CD4-positive, alpha-beta T cell treated with Interleukin-17A for 1 hour (primary cell): ENCODE measurements around the gene NFXL1.
"Not testable (repeated sequence)": the region's sequence is repeated elsewhere in the genome, so short reads cannot be mapped to it uniquely, and the experiment has no call there.

Experiments used
- DNase-seq: peaks from one replicate; pipeline ENCODE4 v3.0.0-alpha.2; 2020

Gene NFXL1

GRCh38 chr4:47914220-47914925, at the start of gene NFXL1:
TSS of gene NFXL1 (minus strand) at chr4:47914583. CDS start at chr4:47914203, 380 bp downstream.
- peak; percentile 96 for DNase-seq

GRCh38 chr4:47954677-47955076, 40.3 kb upstream of the NFXL1 start:
- no peak for DNase-seq

GRCh38 chr4:47954245-47954644, 39.9 kb upstream of the NFXL1 start:
- DNase-seq: no peak

- no peak for DNase-seq
These were observed 31.7 kb upstream of the NFXL1 start for GRCh38 chr4:47945930-47946726.

- DNase-seq: no peak
These were observed 27.9 kb upstream of the NFXL1 start for GRCh38 chr4:47942081-47942819.

- no peak for DNase-seq
These were observed 25.1 kb upstream of the NFXL1 start for GRCh38 chr4:47939456-47939855.

- no peak for DNase-seq
These were observed 22.0 kb upstream of the NFXL1 start for GRCh38 chr4:47936336-47936735.

GRCh38 chr4:47933840-47934239, 19.5 kb upstream of the NFXL1 start:
- DNase-seq: peak; percentile 59

- no peak for DNase-seq
These were observed 16.8 kb upstream of the NFXL1 start for GRCh38 chr4:47930971-47931804.

GRCh38 chr4:47929682-47930201, 15.4 kb upstream of the NFXL1 start:
- no peak for DNase-seq

- peak; percentile 60 for DNase-seq
These were observed 12.4 kb upstream of the NFXL1 start for GRCh38 chr4:47926667-47927258.

- DNase-seq: not testable (repeated sequence)
These were observed 8.9 kb upstream of the NFXL1 start for GRCh38 chr4:47923261-47923608.

GRCh38 chr4:47922436-47923260, 8.3 kb upstream of the NFXL1 start:
- not testable (repeated sequence) for DNase-seq

GRCh38 chr4:47917163-47917562, 2.8 kb upstream of the NFXL1 start:
- not testable (repeated sequence) for DNase-seq

GRCh38 chr4:47915378-47915777, 995 bp upstream of the NFXL1 start:
- DNase-seq: no peak

GRCh38 chr4:47914926-47915237, 499 bp upstream of the NFXL1 start:
- DNase-seq: no peak

- DNase-seq: peak; percentile 26
These were observed 543 bp downstream of the NFXL1 start for GRCh38 chr4:47913861-47914219.

- DNase-seq: peak; percentile 7
These were observed 1.1 kb downstream of the NFXL1 start for GRCh38 chr4:47913330-47913729.

- no peak for DNase-seq
These were observed 7.2 kb downstream of the NFXL1 start for GRCh38 chr4:47907089-47907646.

- DNase-seq: no peak
These were observed 14.7 kb downstream of the NFXL1 start for GRCh38 chr4:47899639-47900038.

- no peak for DNase-seq
These were observed 22.5 kb downstream of the NFXL1 start for GRCh38 chr4:47891928-47892327.
